Epithelial cell of esophagus (primary cell): ENCODE results near the gene KSR2.

ENCODE experiments used
- DNase-seq: peaks from one replicate; pipeline ENCODE4 v3.0.0; 2010; ENCODE audit warnings: low read depth
- H3K4me3 ChIP-seq: 2 replicates; pipeline ENCODE4 v1.5.1; 2011; ENCODE audit warnings: mild to moderate bottlenecking, low read length, control low read depth
- TF ChIP-seq, protein P1 (sequence below): IDR thresholded peaks from 2 replicates; pipeline ENCODE4 v1.5.1; 2011; ENCODE audit warnings: low read depth, mild to moderate bottlenecking, low read length, control low read depth, inconsistent platforms; ENCODE audit not compliant: insufficient read depth; ENCODE audit errors: missing control alignments

Gene KSR2

DNA sequence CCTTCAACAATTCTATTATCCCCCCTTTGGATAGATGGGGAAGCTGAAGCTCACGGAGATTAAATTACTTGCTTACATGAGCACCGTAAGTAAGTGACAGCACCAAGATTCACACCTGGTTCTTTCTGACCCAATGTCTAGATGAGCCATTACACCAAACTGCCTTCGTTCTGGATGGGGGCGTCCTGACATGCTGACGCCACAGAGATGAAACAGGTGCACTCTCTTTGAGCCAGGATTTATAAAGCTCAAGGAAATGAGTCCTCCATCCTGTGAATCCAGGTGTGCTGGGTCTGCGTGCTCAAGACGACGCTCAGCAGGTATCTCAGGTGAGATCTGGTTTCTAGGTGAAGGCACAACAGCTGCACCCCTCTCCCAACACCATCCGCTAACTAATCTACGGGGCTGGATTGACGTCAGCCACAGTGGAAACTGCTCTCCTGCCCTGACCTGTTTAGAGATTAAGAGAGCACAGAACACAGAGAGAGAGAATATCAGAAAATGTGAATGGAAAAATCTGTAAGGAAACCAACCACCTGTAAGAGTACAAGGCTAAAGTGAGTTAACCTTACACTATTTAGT is 61.6 kb downstream of the KSR2 start:
- TF ChIP-seq, protein P1, sequence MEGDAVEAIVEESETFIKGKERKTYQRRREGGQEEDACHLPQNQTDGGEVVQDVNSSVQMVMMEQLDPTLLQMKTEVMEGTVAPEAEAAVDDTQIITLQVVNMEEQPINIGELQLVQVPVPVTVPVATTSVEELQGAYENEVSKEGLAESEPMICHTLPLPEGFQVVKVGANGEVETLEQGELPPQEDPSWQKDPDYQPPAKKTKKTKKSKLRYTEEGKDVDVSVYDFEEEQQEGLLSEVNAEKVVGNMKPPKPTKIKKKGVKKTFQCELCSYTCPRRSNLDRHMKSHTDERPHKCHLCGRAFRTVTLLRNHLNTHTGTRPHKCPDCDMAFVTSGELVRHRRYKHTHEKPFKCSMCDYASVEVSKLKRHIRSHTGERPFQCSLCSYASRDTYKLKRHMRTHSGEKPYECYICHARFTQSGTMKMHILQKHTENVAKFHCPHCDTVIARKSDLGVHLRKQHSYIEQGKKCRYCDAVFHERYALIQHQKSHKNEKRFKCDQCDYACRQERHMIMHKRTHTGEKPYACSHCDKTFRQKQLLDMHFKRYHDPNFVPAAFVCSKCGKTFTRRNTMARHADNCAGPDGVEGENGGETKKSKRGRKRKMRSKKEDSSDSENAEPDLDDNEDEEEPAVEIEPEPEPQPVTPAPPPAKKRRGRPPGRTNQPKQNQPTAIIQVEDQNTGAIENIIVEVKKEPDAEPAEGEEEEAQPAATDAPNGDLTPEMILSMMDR = no peak
- no peak overlapping the region for H3K4me3 ChIP-seq
- DNase-seq = no peak

DNA sequence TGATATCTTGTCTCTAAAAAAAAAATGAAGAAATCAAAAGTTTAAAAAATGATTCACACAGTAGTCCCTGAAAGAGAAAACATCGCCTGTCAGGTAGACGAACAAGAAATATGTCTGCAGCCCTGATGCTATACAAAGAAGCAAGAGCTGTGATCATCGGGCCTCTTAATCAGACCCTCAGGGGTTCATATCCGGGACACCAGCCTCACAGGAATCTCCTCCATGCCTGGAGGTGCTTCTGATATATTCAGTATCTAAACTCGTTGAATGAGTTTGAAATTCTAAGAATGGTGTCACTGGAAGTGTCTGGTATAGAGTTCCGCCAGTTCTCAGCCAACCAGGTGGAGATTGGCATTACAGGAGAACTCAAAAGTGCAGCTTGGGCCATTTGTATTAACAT is 64.7 kb downstream of the KSR2 start:
- TF ChIP-seq, protein P1 = no peak
- no peak overlapping the region for H3K4me3 ChIP-seq
- DNase-seq = no peak

DNA sequence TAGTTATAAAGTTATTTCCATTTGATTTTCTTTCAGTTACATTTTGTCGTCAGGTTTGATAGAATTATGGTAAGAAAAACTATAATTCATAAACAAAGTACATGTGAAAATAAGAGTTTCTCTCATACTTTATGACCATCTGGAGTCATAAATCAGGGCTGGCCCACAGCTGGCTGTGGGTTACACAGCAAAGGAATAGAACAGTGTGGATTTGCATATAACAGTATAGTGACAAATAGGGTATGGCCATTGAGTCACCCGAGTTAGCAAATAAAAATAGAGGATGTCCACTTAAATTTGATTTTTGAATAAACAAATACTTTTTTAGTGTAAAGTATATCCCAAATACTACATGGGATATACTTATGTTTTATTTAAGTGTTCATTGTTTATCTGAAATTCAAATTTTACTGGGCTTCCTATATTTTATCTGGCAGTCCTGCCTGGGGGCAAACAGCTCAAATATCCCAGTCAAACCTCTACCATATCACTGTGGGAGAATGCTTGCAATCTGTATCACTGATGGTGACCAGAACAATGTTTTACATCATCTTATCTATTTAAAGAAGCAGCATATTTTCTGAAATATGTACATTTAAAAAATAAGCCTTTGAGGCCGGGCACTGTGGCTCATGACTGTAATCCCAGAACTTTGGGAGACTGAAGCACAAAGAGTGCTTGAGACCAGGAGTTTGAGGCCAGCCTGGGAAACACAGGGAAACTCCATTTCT is 65.5 kb downstream of the KSR2 start:
- no peak overlapping the region for H3K4me3 ChIP-seq
- TF ChIP-seq, protein P1 = no peak
- no peak for DNase-seq

DNA sequence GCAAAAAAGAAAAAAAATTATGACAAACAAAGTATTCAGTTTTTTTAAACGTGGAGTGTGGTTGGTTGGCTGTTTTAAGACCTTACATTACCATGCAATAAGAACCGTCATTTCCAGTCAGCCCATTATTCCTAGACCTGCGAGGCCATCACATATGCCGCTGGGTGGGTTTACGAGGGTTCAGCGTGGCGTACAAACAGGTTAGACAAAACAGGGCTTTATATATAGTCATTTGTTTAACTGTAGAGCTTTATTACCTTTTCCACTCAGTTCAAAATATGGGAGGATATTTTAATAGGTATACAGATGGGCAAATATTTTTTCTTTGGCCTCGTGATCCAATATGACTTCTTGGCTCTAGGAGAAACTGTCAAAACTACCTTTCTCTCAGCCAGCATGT is 67.2 kb downstream of the KSR2 start:
- DNase-seq = no peak

DNA sequence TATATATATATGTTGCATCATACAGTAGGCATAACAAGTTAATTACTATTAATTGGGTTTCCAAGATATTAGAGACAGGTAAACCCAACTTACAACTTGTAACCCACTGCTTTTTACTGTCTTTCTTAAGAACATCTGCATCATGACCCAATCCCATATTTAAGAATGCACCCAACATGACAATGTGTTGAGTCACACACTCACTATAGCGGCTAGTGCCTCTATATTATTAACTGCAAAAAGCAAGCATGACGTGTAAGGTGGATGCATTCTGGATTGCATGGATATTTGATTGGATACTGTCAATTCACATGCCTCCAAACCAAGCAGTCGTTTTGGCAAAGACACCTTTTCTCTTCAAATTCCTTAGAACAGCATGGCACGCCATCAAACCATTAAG is 68.2 kb downstream of the KSR2 start:
- peak; percentile 15 for DNase-seq
- TF ChIP-seq, protein P1 = no peak
- H3K4me3 ChIP-seq = no peak overlapping the region

More for the DNA sequence above, 67.2 kb downstream of the KSR2 start:
- no peak overlapping the region for H3K4me3 ChIP-seq
- TF ChIP-seq, protein P1 = no peak

DNA sequence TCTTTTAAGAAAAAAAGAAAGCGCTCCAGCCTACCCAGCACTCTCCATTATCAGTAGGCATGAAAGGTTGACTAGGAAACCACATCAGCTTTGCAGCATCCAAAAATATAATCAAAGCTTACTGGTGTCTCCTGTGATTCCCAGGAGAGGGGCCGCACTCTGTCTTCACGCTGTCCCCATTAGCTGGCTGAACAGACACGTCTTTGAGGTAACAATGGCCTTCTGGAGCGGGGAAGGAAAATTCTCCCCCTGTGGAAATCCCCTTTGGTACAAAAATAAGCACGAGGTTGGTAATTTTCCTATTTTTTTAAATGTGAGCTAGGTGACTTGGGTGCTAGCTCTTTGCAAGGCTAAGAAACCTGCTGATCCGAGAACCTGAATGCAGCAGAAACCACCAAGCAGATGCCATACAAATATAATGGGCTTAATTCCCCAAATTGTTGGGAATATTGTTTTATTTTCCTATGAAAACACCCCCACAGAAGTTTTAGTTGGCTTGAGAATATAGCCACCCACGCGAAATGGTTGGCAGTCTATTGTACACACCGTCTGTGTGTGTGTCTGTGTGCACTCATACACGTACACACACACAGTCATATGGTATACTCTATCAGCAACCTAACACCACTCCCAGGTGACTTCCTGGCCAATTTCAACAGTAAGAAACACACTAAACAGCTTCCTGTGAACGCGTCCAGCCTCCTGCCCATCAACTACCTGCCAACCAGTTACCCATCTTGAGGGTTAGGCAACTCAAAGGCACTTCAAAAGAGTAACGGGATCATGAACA is 71.2 kb downstream of the KSR2 start:
- no peak overlapping the region for H3K4me3 ChIP-seq
- TF ChIP-seq, protein P1 = no peak
- no peak for DNase-seq
